GM21825 (cell line): ENCODE data around the gene PAK5.
"Not testable (repeated sequence)": the region's sequence is repeated elsewhere in the genome, so short reads cannot be mapped to it uniquely, and the experiment has no call there.

ENCODE experiments used
- ATAC-seq: cut with Tn5 transposase; IDR thresholded peaks from one replicate; pipeline ENCODE4 v1.9.1; 2021; ENCODE audit warnings: mild to moderate bottlenecking, moderate library complexity; ENCODE audit not compliant: unreplicated experiment

PAK5 gene

DNA sequence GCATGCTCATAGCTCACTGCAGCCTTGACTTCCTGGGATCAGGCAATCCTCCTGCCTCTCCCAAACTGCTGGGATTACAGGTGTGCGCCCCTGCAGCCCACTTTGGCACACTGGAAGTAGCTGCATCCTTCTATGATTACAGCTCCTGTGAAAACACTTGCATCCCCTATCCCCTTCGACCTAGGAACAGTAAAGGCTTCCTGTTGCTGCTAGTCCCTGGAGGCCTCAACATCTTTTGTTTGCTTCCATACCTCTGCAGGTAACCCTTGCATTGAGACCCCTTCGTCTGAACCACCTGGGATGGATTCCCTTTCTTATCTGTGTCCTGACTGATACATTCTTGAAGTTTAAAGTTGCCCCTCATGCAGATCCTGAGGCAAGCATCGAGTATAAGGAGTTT is 152.4 kb downstream of the PAK5 start:
- ATAC-seq = no peak

DNA sequence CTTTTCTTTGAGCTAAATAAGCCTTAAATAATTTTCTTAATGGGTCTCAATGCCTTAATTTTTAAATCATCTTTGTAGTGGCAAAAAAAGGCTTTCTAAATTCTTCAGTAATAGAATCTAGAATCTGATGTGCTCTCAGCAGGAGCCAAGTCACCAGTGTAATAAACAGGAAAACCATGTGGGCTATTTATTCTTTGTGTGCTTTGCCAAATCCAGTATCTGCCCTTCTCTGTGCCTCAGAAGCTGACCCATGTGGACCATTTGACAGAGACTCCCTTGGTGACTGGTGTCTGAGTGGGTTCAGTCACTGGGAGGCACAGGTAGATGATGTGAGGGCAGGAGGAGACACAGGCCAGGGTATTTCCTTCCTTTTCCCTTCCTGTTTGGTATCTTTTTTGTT is 152.9 kb downstream of the PAK5 start:
- no peak for ATAC-seq

DNA sequence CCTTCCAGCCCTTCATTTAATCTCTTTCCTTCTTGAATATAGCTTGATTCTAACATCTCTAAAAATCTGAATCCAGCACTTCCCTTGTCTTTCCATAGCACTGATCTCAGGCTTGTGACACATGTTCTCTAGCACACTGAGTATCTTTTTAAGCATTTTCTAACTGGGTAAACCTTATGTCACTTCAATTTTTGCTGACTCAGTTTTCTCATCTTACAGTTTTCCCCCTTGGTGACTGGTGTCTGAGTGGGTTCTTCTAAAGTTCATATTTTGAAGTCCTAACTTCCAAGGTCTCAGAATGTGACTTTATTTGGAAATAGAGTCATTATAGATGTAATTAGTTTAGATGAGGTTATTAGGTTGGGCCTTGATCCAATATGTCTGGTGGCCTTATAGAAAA is 153.9 kb downstream of the PAK5 start:
- no peak for ATAC-seq

DNA sequence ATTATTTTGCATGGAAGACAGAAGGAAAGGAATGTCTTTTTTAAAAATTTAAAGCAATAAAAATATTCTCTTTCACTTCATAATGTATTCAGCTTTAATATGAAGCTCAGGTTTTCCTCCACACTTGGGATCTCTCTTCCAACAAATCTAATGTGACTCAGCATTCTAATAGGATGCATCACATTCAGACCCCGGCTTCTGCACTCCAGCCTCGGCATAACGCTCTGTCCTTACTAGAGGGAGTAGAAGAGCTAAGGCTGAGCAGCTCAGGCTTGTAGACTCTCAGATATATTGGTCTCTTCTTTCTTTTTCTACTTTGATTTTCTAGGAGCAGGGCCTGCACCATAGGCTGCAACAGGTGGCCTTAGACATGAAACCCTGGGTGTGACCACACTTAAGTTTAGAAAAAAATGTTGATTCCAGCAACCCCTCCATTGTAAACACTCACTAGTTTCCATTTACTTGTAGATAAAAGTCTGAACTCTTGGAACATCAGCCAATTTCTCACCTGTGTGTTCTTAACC is 161.7 kb downstream of the PAK5 start:
- no peak for ATAC-seq

DNA sequence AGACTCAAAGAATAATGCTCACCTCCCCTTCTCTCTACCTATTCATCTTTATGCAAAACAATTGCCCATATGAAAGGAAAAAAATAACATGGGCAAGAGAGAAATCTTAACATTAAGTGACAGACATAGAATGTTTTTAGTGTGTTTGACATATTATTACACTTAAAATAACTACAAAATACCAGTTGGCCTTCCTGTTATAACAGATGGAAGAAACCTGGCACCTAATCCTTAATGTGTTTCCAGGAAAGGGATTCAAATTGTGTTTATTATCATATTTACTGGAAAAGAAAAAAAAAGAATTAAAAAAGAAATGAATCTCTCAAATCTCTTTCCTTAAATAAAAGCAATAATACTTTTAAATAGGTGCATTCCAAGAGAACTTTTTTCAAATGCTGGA is 165.9 kb downstream of the PAK5 start:
- ATAC-seq = no peak

DNA sequence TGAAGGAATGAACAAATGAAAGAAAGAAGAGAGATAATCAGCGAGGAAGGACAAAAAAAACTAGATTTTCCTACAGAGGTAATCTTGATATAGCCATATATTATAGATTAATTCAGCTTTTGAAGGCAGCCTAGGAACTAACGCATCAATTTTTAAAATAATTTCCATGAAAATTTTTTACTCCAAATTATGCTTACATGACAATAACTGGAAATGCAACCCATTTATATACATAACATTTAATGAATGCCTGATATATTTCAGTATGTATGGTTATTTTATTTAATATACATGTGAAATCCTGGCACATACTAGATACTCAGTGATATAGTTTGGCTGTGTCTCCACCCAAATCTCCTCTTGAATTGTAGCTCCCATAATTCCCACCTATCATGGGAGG is 166.8 kb downstream of the PAK5 start:
- ATAC-seq = no peak

DNA sequence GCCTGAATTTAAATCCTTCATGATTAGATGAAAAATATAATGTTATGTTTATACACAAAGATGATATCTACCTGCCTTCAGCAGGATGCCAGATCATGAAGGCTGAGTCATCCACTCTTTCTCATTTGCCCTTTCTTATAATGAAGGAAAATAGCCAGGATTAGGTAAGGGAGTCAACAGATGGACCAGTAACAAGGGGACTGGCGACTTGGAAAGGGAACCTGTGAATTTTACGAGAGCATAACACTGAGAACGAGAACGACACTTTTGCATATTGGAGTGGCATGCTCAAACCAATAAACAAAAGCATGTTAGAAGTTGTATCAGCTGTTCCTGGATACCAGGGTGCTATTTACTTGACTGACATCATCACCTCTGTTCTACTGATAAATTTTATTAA is 170.5 kb downstream of the PAK5 start:
- no peak for ATAC-seq

DNA sequence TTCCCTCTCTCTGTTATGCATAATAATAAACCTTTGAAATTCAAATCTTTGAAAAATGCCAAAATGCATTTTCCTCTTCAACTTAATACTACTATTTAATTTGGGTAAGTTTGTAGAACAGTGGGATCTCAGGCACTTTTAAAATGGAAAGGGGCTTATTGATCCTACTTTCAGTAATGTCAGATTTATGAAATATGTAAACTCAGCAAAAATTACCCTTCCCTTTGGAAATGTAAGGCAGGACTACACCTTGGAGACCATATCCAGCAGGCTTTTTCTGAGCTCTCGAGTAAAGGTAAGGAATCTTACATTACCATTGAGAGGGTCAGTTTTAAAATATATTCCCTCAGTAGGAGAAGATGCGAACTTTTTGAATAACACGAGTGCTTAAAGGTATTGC is 175.5 kb downstream of the PAK5 start:
- no peak for ATAC-seq

DNA sequence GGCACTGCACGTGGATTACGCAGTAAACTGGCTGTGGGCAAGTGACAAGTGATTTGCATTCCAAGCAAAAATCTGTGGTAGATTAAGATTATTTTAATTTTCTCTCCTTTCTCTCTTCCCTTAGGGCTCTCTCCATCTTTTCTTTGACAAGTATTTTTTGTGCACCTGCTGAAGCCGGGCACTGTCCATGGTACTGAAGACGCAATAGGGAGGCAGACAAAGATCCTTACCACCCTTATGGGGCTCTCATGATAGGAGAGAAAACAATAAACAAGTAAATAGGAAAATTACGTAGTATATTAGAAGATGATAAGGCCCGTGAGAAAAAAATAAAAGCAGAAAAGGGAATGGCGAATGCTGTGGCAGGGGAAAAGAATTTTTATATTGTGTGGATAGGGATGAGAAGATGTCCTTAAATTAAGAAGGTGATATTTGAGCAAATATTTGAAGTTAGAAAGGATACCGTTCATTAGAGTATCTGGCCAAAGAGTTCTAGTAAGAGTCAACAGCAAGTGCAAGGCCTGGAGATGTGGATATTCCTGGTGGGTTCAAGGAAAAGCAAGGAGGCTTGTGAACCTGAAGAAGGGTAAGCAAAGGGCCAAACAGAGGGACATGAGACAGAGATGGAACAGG is 178.5 kb downstream of the PAK5 start:
- no peak for ATAC-seq

DNA sequence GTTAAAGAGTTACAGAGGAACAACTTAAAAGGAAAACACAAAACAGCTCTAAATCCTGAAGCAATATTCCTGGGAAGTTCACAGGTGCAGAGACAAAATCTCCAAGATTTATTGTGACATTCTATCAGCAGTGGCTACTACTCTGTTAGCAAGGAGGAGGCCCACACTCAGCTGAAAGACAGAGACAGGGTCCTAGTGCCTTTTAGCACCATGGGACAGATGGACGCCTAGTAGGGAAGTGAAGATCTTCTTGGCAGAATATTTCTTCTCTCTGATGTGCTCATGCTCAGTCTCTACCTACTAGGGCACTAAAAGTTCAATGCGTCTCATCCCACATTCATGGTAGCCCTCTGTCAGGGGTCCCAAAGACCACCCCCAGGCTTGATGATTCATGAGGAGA is 191.1 kb downstream of the PAK5 start:
- ATAC-seq = no peak

DNA sequence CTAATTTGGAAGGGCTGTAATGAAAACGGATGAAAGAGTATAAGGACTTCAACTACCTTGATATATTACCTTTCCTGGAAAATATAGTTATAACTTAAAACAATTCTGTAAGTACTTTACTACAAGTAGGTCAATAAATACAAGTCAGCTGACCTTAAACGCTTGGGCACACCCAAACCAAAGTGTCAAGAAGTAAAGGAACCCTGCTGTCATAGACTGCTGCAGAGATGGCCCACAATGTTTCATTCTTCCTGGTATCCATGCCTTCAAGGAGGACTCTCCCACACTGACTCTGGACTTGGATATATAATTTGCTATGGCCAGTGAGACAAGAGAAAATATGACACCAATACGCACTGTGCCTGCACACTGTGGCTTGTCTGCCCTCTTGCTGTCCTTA is 192.5 kb downstream of the PAK5 start:
- no peak for ATAC-seq

DNA sequence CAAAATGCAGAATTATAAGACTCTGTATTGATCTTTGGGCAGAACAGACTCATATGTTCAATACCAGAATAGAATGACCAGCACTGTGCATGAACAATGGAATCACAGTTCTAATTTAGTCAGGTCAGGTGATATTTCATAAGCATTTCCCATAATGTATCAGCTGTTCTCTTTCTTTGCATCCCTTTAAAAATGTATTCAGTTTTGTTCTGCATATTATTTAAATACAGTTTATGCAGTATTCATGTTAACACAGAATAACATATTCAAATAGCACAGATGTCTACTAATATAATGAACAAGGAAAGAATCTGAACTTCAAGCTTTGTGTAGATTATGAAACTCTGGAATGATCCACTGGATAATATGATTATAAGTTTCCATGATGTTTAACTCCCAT is 196.0 kb downstream of the PAK5 start:
- no peak for ATAC-seq

DNA sequence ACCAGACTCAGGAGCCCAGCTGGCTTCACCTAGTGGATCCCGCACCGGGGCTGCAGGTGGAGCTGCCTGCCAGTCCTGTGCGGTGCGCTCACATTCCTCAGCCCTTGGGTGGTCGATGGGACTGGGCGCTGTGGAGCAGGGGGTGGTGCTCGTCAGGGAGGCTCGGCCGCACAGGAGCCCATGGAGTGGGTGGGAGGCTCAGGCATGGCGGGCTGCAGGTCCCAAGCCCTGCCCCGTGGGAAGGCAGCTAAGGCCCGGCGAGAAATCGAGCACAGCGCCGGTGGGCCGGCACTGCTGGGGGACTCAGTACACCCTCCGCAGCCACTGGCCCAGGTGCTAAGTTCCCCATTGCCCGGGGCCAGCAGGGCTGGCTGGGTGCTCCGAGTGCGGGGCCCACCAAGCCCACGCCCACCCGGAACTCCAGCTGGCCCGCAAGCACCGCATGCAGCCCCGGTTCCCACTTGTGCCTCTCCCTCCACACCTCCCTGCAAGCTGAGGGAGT is 197.3 kb downstream of the PAK5 start:
- not testable (repeated sequence) for ATAC-seq

DNA sequence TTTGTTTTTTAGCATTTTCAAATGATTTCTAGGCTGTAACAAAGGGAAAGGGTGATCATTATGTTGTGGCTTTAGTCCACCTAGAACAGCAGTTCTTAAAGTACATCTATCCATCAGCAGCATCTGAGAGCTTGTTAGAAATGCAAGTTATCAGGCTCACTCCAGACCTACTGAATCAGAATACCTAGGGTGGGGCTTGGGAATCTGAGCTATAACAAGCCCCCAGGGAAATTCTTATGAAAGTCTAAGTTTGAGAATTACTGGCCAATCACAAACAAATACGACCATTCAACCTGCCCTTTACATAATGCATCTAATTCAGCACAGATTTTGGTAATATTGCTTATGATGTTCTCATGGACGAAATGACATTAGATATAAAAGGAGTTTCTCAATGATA is 201.0 kb downstream of the PAK5 start:
- no peak for ATAC-seq

DNA sequence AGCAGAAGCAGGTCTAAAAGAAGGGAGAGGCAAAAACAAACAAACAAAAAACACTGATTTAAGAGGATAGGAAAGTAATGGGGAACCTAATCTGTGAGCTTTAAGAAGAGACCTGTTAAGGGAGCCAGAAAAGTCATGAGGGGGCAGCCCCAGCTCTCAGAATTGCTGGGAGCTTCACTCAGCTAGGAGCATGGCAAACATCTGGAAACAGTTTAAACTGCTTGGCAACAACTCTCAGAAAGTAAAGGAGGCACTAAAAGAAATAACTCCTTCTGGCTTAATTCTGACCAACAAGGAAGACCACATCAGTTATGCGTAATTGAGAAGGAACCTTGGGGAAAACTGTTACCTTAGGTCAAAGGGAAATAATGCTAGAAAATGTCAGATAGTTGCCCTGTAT is 203.1 kb downstream of the PAK5 start:
- ATAC-seq = no peak

DNA sequence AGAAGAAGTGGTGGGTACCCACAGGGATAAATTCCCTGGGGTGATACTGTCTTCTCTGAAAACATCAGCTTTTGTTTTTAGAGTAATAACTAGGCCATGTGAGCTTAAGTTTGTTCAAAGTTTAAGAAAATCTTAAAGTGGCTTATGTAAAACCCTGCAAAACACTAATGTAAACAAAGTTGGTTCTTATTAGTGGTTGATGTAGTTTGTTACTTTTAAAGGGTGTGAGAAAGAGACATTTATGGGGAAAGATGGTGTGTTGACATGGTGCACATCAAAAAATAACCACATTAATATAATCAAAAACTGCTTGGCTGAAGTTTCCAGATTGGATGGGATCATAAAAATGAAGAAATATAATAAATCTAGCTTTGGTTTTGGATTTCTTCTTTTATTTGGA is 204.5 kb downstream of the PAK5 start:
- ATAC-seq = no peak

DNA sequence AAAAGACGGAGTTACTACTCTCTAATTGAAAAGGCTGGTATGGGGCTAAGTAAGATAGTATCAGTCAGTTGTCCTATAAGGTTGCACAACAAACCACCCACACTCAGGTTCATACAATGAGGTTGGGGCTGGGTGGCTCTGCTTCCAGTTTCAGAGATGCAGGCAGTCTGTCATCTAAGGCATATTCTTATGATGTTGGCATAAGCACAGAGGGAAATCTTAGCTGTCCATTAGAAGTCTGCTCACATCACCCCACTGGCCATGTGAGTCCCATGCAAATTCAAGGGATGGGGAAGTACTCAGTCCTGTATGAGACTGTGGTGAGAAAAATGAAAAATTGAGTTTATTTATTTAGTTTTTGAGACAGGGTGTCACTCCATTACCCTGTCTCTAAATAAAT is 205.9 kb downstream of the PAK5 start:
- ATAC-seq = no peak

DNA sequence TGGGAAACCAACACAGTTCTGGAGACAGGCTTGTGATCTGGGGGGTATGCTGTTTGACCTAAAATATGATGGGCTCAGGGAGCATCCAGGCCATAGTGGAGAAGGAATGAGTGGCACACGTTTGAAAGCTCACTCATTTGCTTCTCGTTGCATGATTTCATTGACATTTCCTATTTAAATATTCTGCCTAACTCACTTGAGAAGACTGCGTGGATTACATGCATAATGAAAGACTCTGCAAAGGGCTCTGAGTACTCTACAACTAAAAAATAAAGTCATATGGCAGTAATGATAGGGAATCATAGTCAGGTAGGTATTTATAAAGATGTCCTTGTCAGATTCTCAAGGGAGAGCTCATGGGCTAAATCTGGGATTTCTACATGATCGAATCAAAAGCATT is 206.6 kb downstream of the PAK5 start:
- no peak for ATAC-seq

DNA sequence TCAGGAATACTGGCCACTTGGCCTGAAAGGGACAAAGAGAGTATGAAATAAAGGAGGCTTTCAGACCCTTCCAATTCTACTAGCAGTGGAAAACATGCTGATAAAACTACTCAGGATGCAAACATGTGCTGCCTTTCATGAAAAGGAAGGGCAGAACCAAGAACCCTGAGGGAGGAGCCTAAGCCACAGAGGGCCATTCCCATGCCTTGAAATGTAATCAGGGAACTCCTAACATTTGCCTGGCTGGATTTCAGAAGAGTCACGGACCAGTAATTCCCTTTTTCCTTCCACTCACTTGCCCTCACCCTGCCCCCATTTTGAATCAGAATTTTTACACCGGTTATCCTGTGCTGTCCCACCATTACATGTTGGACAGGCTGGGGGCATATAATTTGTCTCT is 208.3 kb downstream of the PAK5 start:
- ATAC-seq = no peak

DNA sequence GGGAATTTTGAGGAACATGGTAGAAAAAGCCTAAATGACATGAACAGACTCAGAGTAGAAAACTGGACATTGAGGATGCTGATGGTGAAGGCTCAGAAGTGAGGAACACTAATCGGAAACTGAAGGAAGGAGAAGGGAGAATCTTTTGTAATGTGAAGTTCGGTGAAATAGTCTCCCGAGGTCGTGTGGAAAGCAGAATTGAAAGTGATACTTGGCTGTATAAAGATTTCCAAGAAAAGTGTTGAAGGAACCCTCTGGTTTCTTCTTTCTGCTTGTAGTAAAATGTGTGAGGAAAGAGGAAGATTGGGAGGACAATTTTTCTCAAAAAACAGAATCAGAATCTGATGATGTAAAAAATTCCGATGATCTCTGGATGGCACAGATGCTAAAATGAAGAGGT is 209.0 kb downstream of the PAK5 start:
- ATAC-seq = no peak

DNA sequence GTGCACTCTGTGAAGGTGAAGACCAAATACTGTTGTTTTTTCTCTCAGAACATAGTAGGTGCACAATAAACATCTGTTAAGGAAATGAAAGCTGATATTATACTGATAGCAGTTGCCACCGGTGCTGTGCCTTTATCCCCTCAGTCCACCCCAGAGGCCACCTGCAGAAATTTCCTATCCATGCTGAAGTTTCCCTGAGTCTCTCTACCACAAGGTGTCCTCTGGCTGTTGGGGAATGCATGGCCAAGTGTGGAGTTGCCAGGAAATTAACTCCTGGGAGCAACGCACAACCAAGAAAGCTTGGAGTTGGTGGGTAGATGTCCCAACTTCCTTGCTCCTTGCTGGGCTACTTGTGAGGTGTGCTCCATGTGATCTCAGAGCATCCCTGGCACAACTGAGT is 210.3 kb downstream of the PAK5 start:
- ATAC-seq = no peak

DNA sequence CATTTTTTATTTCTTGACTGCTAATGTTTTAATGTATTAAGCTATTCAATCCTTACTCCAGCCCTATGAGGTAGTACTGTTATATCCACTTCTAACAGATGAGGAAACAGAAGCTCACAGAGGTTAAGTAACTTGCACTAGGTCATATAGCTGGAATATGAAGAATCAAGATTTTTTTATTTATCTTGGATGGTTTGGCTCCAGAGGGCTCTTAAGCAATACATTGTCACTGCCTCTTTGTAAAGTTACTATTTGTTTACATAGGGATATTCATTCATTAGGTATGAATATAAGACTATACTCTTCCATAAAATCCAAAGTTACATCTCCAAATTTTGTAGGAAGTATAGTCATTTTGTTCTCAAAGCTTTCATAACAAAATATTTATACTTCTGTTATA is 210.7 kb downstream of the PAK5 start:
- no peak for ATAC-seq

DNA sequence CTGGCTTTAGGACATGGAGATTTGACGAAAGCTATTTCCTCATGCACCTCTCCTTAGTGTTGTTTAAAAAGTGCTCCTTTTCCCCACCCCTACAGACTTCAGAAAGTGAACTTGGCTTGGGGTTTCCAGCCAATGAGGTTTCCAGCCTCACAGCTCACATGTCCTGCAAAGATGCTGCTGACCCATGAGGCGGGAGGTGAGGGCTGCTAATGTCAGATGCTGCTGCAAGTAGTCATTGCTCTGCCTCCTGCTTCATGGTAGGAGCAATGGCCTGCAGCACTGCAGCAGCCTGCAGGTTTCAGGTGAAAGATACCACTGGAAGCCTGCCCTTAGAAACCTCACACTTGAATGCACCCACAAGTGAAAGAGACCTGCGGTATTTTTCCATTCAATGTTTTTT is 211.7 kb downstream of the PAK5 start:
- ATAC-seq = no peak
